ENCODE measurements around the gene OXNAD1.

OXNAD1 gene

DNA sequence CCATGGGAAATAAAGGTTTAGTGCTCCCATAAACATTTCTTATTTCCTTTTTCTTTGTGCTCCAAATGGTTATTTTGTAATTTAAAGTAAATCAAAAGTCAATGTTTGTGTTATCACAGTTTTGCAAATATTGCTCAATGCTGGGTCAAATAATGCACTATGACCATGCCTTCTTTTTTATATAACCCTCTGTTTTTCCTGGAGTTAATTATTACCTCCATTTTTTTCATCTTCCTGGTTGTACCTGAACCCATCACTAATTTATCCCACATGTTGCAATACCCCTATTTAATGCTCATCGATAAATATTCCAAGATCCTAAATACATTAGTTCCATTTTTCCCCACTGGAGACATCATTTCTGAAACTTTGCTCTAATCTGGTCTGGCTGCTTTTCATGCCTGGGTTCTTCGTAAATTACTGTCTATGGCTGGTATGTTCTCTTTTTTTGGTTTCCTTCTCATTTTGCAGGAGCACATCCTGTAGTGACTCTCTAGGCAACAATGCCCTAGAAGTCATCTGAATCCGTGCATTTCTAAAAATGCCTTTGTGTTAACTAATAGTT, 66.4 kb downstream of the OXNAD1 start:
- Histone ChIP-seq H3K4me3 (ENCODE audit: low read length, poor library complexity, severe bottlenecking) (no peak overlapping the region), H3K4me2 (ENCODE audit: low read depth, low read length, poor library complexity, severe bottlenecking) (no peak overlapping the region), H3F3A (ENCODE audit: low read depth) (no peaks in the 10 kb centered on the region), H3K9ac (ENCODE audit: low read depth, low read length, poor library complexity, severe bottlenecking) (no peak overlapping the region), H3K27me3 (ENCODE audit: insufficient read depth, low read length, poor library complexity, severe bottlenecking) (no peaks in the 10 kb centered on the region), H3K9me2 (replicated peaks; ENCODE audit: low read depth, low read length) (no peaks in the 10 kb centered on the region), H3K4me1 (ENCODE audit: insufficient read depth, low read length, poor library complexity, severe bottlenecking) (no peaks in the 10 kb centered on the region), H4K20me1 (ENCODE audit: insufficient read depth, low read length, poor library complexity, severe bottlenecking) (no peaks in the 10 kb centered on the region), H3K36me3 (ENCODE audit: insufficient read depth, low read length) (peaks cover 66% of the 10 kb centered on the region), H3K9me3 (ENCODE audit: insufficient read depth, low read depth, low read length) (peaks cover 11% of the 10 kb centered on the region; the same call in 1 of the 2 replicates), H3K79me2 (ENCODE audit: insufficient read depth, low read length) (peaks cover 21% of the 10 kb centered on the region; the same call in 1 of the 2 replicates), H2AFZ (ENCODE audit: low read length) (no peak overlapping the region)
- TF ChIP-seq EZH2phosphoT487 (IDR thresholded peaks at IDR 0.05; ENCODE audit: borderline replicate concordance), result no peak
- TF ChIP-seq, protein P1, sequence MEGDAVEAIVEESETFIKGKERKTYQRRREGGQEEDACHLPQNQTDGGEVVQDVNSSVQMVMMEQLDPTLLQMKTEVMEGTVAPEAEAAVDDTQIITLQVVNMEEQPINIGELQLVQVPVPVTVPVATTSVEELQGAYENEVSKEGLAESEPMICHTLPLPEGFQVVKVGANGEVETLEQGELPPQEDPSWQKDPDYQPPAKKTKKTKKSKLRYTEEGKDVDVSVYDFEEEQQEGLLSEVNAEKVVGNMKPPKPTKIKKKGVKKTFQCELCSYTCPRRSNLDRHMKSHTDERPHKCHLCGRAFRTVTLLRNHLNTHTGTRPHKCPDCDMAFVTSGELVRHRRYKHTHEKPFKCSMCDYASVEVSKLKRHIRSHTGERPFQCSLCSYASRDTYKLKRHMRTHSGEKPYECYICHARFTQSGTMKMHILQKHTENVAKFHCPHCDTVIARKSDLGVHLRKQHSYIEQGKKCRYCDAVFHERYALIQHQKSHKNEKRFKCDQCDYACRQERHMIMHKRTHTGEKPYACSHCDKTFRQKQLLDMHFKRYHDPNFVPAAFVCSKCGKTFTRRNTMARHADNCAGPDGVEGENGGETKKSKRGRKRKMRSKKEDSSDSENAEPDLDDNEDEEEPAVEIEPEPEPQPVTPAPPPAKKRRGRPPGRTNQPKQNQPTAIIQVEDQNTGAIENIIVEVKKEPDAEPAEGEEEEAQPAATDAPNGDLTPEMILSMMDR (conservative IDR thresholded peaks at IDR 0.05; ENCODE audit: low read length), result no peak

DNA sequence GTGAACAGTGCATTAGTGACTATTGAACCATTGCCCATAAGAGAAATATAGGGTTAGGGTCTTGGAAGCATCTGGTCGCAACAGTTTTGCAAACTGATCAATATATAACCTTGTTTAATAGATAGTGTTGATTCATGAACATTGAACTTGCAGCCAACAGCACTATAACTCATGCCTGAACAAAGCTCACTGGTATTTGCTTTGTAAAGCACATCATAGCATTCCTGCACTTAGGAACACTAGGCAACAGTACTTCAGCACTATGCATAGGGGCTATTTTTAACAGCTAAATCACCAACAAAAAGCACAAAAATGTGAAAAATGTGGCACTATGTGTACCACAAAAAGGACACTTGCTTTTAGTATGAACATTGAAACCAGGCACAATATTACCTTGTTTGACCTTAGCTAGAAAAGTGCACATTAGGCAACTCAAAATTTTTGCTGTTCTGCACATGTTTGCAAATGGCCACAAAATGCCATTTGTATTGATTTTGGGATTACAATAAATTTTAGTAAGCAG, 68.0 kb downstream of the OXNAD1 start:
- Histone ChIP-seq H4K20me1 (ENCODE audit: insufficient read depth, low read length, poor library complexity, severe bottlenecking) (no peaks in the 10 kb centered on the region), H3K4me2 (ENCODE audit: low read depth, low read length, poor library complexity, severe bottlenecking) (no peak overlapping the region), H3K4me1 (ENCODE audit: insufficient read depth, low read length, poor library complexity, severe bottlenecking) (peaks cover 11% of the 10 kb centered on the region), H3K4me3 (ENCODE audit: low read length, poor library complexity, severe bottlenecking) (no peak overlapping the region), H3F3A (ENCODE audit: low read depth) (no peaks in the 10 kb centered on the region), H3K9ac (ENCODE audit: low read depth, low read length, poor library complexity, severe bottlenecking) (no peak overlapping the region), H3K79me2 (ENCODE audit: insufficient read depth, low read length) (peaks cover 28% of the 10 kb centered on the region; the same call in 1 of the 2 replicates), H3K9me2 (replicated peaks; ENCODE audit: low read depth, low read length) (no peaks in the 10 kb centered on the region), H3K36me3 (ENCODE audit: insufficient read depth, low read length) (peaks cover 61% of the 10 kb centered on the region), H2AFZ (ENCODE audit: low read length) (no peak overlapping the region), H3K27me3 (ENCODE audit: insufficient read depth, low read length, poor library complexity, severe bottlenecking) (no peaks in the 10 kb centered on the region), H3K9me3 (ENCODE audit: insufficient read depth, low read depth, low read length) (peaks cover 11% of the 10 kb centered on the region; the same call in 1 of the 2 replicates)
- TF ChIP-seq, protein P1 (conservative IDR thresholded peaks at IDR 0.05; ENCODE audit: low read length), result no peak
- TF ChIP-seq EZH2phosphoT487 (IDR thresholded peaks at IDR 0.05; ENCODE audit: borderline replicate concordance), result no peak

DNA sequence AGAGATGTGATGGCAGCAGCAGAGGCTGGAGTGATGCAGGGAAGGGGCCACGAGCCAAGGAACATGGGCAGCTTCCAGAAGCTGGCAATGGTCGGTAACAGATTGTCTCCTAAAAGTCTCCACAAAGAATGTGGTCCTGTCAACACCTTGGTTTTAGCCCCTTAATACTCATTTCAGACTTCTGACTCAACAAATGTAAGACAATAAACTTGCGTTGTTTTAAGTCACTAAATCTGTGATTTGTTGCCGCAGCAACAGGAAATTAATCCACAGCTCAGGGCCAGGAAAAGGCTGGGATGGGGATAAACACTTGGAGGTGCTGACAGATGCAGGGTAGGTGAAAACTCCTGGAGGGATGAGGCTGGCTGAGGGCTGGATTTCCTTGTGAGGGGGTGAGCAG, 69.9 kb downstream of the OXNAD1 start:
- H3K4me2 ChIP-seq (ENCODE audit: low read depth, low read length, poor library complexity, severe bottlenecking), result no peak overlapping the region
- H2AFZ ChIP-seq (ENCODE audit: low read length), result no peak overlapping the region
- H4K20me1 ChIP-seq (ENCODE audit: insufficient read depth, low read length, poor library complexity, severe bottlenecking), result no peaks in the 10 kb centered on the region
- peaks cover 35% of the 10 kb centered on the region; the same call in 1 of the 2 replicates for H3K79me2 ChIP-seq (ENCODE audit: insufficient read depth, low read length)
- no peak overlapping the region for H3K4me3 ChIP-seq (ENCODE audit: low read length, poor library complexity, severe bottlenecking)
- peaks cover 52% of the 10 kb centered on the region for H3K36me3 ChIP-seq (ENCODE audit: insufficient read depth, low read length)
- H3K4me1 ChIP-seq (ENCODE audit: insufficient read depth, low read length, poor library complexity, severe bottlenecking), result peaks cover 31% of the 10 kb centered on the region
- TF ChIP-seq, protein P1 (conservative IDR thresholded peaks at IDR 0.05; ENCODE audit: low read length), result no peak
- no peak for TF ChIP-seq EZH2phosphoT487 (IDR thresholded peaks at IDR 0.05; ENCODE audit: borderline replicate concordance)
- H3K9me2 ChIP-seq (replicated peaks; ENCODE audit: low read depth, low read length), result no peaks in the 10 kb centered on the region
- H3K9ac ChIP-seq (ENCODE audit: low read depth, low read length, poor library complexity, severe bottlenecking), result no peak overlapping the region
- no peaks in the 10 kb centered on the region for H3K27me3 ChIP-seq (ENCODE audit: insufficient read depth, low read length, poor library complexity, severe bottlenecking)
- H3F3A ChIP-seq (ENCODE audit: low read depth), result no peaks in the 10 kb centered on the region
- H3K9me3 ChIP-seq (ENCODE audit: insufficient read depth, low read depth, low read length), result peaks cover 11% of the 10 kb centered on the region; the same call in 1 of the 2 replicates
